HFF-Myc (cell line): ENCODE results near the gene CXXC1.
"Not testable (repeated sequence)": the region's sequence is repeated elsewhere in the genome, so short reads cannot be mapped to it uniquely, and the experiment has no call there.

Experiments used
- DNase-seq: peaks from one replicate; pipeline ENCODE4 v3.0.0-alpha.2; 2011; ENCODE audit warnings: low read depth; ENCODE audit errors: extremely low read depth
- H3K4me3 ChIP-seq: replicated peaks from 2 replicates; pipeline ENCODE4 v1.5.1; 2011; ENCODE audit warnings: low read depth, mild to moderate bottlenecking, control low read depth, low read length
- CTCF ChIP-seq: IDR thresholded peaks from 2 replicates; pipeline ENCODE4 v1.5.1; 2012; ENCODE audit warnings: mild to moderate bottlenecking, low read depth, low read length, control low read depth; ENCODE audit errors: missing control alignments

Gene CXXC1

GRCh38 chr18:50297621-50298442, 10.3 kb upstream of the CXXC1 start:
- TF ChIP-seq CTCF: no peak
- DNase-seq: peak; percentile 30
- peak overlapping the region; percentile 32 for H3K4me3 ChIP-seq

GRCh38 chr18:50293039-50293438, 5.5 kb upstream of the CXXC1 start:
- no peak overlapping the region for H3K4me3 ChIP-seq
- no peak for DNase-seq

GRCh38 chr18:50289108-50289443, 1.6 kb upstream of the CXXC1 start:
- no peak overlapping the region for H3K4me3 ChIP-seq
- DNase-seq: no peak
- TF ChIP-seq CTCF: no peak

More at GRCh38 chr18:50293039-50293438, 5.5 kb upstream of the CXXC1 start:
- TF ChIP-seq CTCF: no peak

- DNase-seq: not testable (repeated sequence)
- H3K4me3 ChIP-seq: peak overlapping the region; percentile 94
Measured at GRCh38 chr18:50288348-50289107, 1.0 kb upstream of the CXXC1 start.

- no peak for TF ChIP-seq CTCF
- no peak for DNase-seq
- peak overlapping the region; percentile 94 for H3K4me3 ChIP-seq
Measured at GRCh38 chr18:50287028-50287440, 458 bp downstream of the CXXC1 start.

GRCh38 chr18:50286391-50287027, 983 bp downstream of the CXXC1 start:
- H3K4me3 ChIP-seq: peak overlapping the region; percentile 94
- no peak for TF ChIP-seq CTCF
- DNase-seq: no peak

GRCh38 chr18:50285631-50286321, 1.7 kb downstream of the CXXC1 start:
- no peak for TF ChIP-seq CTCF
- DNase-seq: no peak
- H3K4me3 ChIP-seq: peak overlapping the region; percentile 94
